ENCODE data around the gene NAV2. TPM values are rescaled to one million over a fixed set of nuclear protein-coding genes. Genes with fewer than 3 reads are reported as not detected.

NAV2 gene
- total and polyA plus RNA-seq, 2 donors from 2014 or later: 5.9 to 37.7 TPM

GRCh38 chr11:19873730-19874129 lies 161.1 kb downstream of the NAV2 start:
- Histone ChIP-seq H3K36me3 (ENCODE audit: control insufficient read depth in 2 of 3, insufficient read depth in 3 of 3, low read length in 3 of 3) (no peaks in the 10 kb centered on the region), H3K9me3 (ENCODE audit: control insufficient read depth in 2 of 3, insufficient read depth in 1 of 3, low read length in 3 of 3) (no peaks in the 10 kb centered on the region), H3K4me1 (ENCODE audit: control insufficient read depth in 2 of 3, insufficient read depth in 2 of 3, low read depth in 1 of 3, low read length in 3 of 3) (no peaks in the 10 kb centered on the region), H3K9ac (ENCODE audit: low read length in 3 of 3) (no peak overlapping the region), H3K27me3 (ENCODE audit: control insufficient read depth, insufficient read depth, low read length) (no peaks in the 10 kb centered on the region), H3K4me3 (ENCODE audit: low read length in 3 of 3) (no peak overlapping the region), H3K27ac (ENCODE audit: low read depth in 2 of 2, low read length in 2 of 2) (no peak overlapping the region)
- intact Hi-C loops (cut with DNase I): no loop called here
- no peak for FAIRE-seq
- no peak for DNase-seq
- TF ChIP-seq CTCF (IDR thresholded peaks at IDR 0.05; ENCODE audit: borderline replicate concordance, extremely low read depth, insufficient read depth): no peak

GRCh38 chr11:19874266-19874665 lies 161.6 kb downstream of the NAV2 start:
- Histone ChIP-seq H3K9me3 (ENCODE audit: control insufficient read depth in 2 of 3, insufficient read depth in 1 of 3, low read length in 3 of 3) (no peaks in the 10 kb centered on the region), H3K4me1 (ENCODE audit: control insufficient read depth in 2 of 3, insufficient read depth in 2 of 3, low read depth in 1 of 3, low read length in 3 of 3) (no peaks in the 10 kb centered on the region), H3K27ac (ENCODE audit: low read depth in 2 of 2, low read length in 2 of 2) (no peak overlapping the region), H3K36me3 (ENCODE audit: control insufficient read depth in 2 of 3, insufficient read depth in 3 of 3, low read length in 3 of 3) (no peaks in the 10 kb centered on the region), H3K4me3 (ENCODE audit: low read length in 3 of 3) (no peak overlapping the region), H3K27me3 (ENCODE audit: control insufficient read depth, insufficient read depth, low read length) (no peaks in the 10 kb centered on the region), H3K9ac (ENCODE audit: low read length in 3 of 3) (no peak overlapping the region)
- intact Hi-C loops (cut with DNase I): no loop called here
- no peak for FAIRE-seq
- TF ChIP-seq CTCF (IDR thresholded peaks at IDR 0.05; ENCODE audit: borderline replicate concordance, extremely low read depth, insufficient read depth): no peak
- DNase-seq: no peak

- Histone ChIP-seq H3K36me3 (ENCODE audit: control insufficient read depth in 2 of 3, insufficient read depth in 3 of 3, low read length in 3 of 3) (no peaks in the 10 kb centered on the region), H3K4me1 (ENCODE audit: control insufficient read depth in 2 of 3, insufficient read depth in 2 of 3, low read depth in 1 of 3, low read length in 3 of 3) (no peaks in the 10 kb centered on the region), H3K9me3 (ENCODE audit: control insufficient read depth in 2 of 3, insufficient read depth in 1 of 3, low read length in 3 of 3) (no peaks in the 10 kb centered on the region), H3K9ac (ENCODE audit: low read length in 3 of 3) (no peak overlapping the region), H3K27me3 (ENCODE audit: control insufficient read depth, insufficient read depth, low read length) (no peaks in the 10 kb centered on the region), H3K4me3 (ENCODE audit: low read length in 3 of 3) (no peak overlapping the region), H3K27ac (ENCODE audit: low read depth in 2 of 2, low read length in 2 of 2) (no peak overlapping the region)
- intact Hi-C loops (cut with DNase I): no loop called here
- no peak for TF ChIP-seq CTCF (IDR thresholded peaks at IDR 0.05; ENCODE audit: borderline replicate concordance, extremely low read depth, insufficient read depth)
- no peak for DNase-seq
- FAIRE-seq: peak; percentile 35
These were observed 164.1 kb downstream of the NAV2 start for GRCh38 chr11:19876750-19877149.

- no peaks in the 10 kb centered on the region for H3K36me3 ChIP-seq (ENCODE audit: control insufficient read depth in 2 of 3, insufficient read depth in 3 of 3, low read length in 3 of 3)
- H3K27ac ChIP-seq (ENCODE audit: low read depth in 2 of 2, low read length in 2 of 2): no peak overlapping the region
- H3K27me3 ChIP-seq (ENCODE audit: control insufficient read depth, insufficient read depth, low read length): no peaks in the 10 kb centered on the region
- intact Hi-C loops (cut with DNase I): no loop called here
- H3K9me3 ChIP-seq (ENCODE audit: control insufficient read depth in 2 of 3, insufficient read depth in 1 of 3, low read length in 3 of 3): no peaks in the 10 kb centered on the region
- no peak overlapping the region for H3K4me3 ChIP-seq (ENCODE audit: low read length in 3 of 3)
- FAIRE-seq (no peak), DNase-seq (no peak)
- H3K9ac ChIP-seq (ENCODE audit: low read length in 3 of 3): no peak overlapping the region
- no peaks in the 10 kb centered on the region for H3K4me1 ChIP-seq (ENCODE audit: control insufficient read depth in 2 of 3, insufficient read depth in 2 of 3, low read depth in 1 of 3, low read length in 3 of 3)
- no peak for TF ChIP-seq CTCF (IDR thresholded peaks at IDR 0.05; ENCODE audit: borderline replicate concordance, extremely low read depth, insufficient read depth)
These were observed 165.9 kb downstream of the NAV2 start for GRCh38 chr11:19878520-19878919.

Measured in kidney (tissue), 14 donors.